GM06990 (cell line): ENCODE measurements around the gene PTGIS.

Experiments used
- DNase-seq: peaks from one replicate; pipeline ENCODE4 v3.0.0-alpha.2; 2011; ENCODE audit not compliant: insufficient read length; ENCODE audit errors: extremely low read depth
- H3K27me3 ChIP-seq: replicated peaks from 2 replicates; pipeline ENCODE4 v1.6.0; 2011; ENCODE audit warnings: low read length; ENCODE audit not compliant: control insufficient read depth, insufficient read depth
- H3K36me3 ChIP-seq: 2 replicates; pipeline ENCODE4 v1.5.1; 2011; ENCODE audit warnings: low read length; ENCODE audit not compliant: control insufficient read depth, insufficient read depth
- H3K4me3 ChIP-seq: replicated peaks from 2 replicates; pipeline ENCODE4 v1.5.1; 2011; ENCODE audit warnings: low read depth, mild to moderate bottlenecking, control low read depth, low read length
- CTCF ChIP-seq: IDR thresholded peaks from 2 replicates; pipeline ENCODE4 v1.5.1; 2011; ENCODE audit warnings: low read length, control low read depth, mild to moderate bottlenecking, inconsistent platforms; ENCODE audit not compliant: insufficient read depth, poor library complexity, severe bottlenecking

The PTGIS gene

DNA sequence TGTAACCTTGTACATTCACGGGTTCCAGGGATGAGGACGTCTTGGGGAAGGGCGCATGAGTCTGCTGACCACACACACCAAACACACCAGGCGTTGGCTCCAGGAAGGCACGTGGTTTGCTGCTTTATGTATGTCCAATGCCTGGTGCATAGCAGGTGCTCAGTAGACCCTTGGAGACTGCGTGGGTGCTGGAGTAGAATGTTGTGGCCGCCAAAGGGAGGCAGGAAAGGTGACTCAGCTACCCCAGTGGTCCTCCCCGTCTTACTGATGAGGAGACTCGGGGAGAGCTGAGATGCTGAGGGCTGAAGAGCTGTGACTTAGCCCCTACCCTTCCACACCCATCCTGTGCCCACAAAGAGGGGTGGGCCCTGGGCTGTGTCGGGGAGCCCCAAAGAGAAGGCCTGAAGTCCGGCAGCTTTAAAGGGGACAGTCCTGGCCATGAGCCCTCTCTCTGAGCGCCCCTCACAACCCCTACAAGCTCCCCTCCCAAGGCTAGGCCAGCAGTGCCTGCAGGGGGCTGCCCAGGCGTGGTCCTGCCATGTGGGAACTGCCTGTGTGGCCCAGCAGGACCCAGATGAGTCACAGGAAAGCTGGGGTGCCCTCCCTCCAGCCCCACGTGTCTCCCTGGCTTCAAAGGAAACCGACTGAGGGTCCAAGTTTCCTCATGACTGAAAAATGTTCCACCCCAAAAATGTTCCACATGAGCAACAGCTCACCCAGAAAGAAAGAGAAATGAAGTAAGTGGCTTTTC is 28.0 kb upstream of the PTGIS start:
- Histone ChIP-seq H3K36me3 (no peaks in the 10 kb centered on the region), H3K27me3 (no peaks in the 10 kb centered on the region), H3K4me3 (no peak overlapping the region)
- peak; percentile 32 for DNase-seq
- no peak for TF ChIP-seq CTCF

- DNase-seq = no peak
- Histone ChIP-seq H3K36me3 (no peaks in the 10 kb centered on the region), H3K27me3 (no peaks in the 10 kb centered on the region), H3K4me3 (no peak overlapping the region)
- no peak for TF ChIP-seq CTCF
Observed at GRCh38 chr20:49595346-49595745, 27.4 kb upstream of the PTGIS start.

DNA sequence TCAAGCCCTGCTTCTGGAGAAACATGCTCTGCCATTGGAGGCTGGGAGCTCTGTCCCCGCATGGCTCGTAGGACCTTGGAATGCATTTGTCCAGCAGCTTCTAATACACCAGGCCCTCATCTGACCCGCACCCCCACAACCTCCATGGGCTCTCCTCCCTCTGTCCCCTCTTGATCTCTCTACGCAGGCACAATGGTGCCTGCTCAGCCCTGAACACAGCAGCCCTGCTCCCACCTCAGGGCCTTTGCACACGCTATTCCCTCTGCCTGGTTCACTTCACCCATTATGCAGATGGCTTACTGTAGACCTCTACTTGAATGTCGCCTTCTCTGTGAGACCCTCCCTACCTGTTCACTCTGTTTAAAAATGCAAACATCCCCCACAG is 27.0 kb upstream of the PTGIS start:
- Histone ChIP-seq H3K4me3 (no peak overlapping the region), H3K27me3 (no peaks in the 10 kb centered on the region), H3K36me3 (no peaks in the 10 kb centered on the region)
- TF ChIP-seq CTCF = no peak
- no peak for DNase-seq

DNA sequence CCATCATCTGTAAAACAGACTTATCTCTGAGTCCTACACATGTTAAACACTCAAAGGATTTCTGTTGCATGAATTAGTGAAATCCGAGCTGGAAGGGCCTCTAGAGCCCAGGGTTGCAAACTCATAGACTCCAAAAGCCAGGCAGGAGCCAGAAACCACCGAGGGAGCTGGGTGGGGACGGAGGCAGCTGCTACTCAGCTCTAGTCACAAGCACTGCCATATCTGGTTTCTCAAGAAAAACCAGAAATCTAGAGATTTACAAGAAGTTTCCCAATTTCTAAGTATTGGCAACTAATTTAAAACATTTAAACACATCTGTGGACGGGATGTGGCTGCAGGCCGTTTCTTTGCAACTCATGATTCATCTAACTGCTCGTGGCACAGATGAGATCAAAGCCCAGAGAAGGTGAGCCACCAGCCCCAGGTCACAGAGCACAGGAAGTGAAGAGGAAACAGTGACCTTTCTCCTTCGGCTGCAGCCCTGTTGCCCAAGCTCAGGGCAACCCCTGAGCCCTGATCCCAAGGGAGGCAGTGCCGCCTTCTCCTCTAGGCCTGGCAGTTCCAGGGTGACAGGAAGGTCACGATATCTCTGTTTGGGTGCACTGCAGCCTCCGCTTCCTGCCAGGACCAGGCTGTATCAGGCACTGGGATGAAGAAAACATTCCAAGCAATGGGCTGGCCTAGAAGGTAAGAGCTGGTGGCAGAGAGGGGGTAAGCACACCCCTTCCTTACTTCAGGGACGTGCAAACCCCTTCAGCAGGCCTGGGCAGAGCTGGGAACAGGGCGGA is 26.4 kb upstream of the PTGIS start:
- no peaks in the 10 kb centered on the region for H3K27me3 ChIP-seq
- no peak for TF ChIP-seq CTCF
- DNase-seq = no peak
- H3K36me3 ChIP-seq = no peaks in the 10 kb centered on the region
- H3K4me3 ChIP-seq = no peak overlapping the region

DNA sequence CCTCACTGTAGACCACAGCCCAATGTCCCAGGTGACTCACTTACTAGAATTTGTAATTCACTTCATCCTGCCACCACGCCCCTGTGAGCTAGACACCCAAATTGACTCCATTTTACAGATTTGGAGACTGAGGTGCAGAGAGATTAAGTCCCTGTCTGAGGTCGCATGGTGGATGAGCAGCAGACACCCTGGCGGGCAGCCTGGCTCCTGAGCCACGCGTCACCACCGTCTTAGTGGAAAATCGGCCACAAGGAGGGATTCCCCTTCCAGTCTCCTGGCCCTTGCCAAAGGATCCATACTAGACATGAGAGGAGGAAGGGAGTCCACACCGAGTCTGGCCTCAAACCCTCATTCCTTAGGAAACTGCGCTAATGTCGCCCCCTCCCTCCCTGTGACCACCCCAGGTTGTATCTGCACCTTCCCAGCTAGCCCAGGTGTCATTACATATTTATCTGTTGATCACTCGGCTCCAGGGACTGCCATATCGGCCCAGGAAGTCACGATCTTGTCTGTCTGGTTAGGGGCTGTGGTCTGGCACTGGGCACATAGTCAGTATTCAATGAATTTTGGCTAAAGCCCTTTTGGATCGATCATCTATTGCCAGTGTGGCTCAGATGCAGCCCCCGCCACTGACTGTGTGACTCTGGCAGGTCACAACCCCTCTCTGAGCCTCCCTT is 25.7 kb upstream of the PTGIS start:
- no peak for DNase-seq
- Histone ChIP-seq H3K4me3 (no peak overlapping the region), H3K36me3 (no peaks in the 10 kb centered on the region), H3K27me3 (no peaks in the 10 kb centered on the region)
- no peak for TF ChIP-seq CTCF
